GM18858 (cell line): ENCODE results near the gene ENOX1.
"Not testable (repeated sequence)": the region's sequence is repeated elsewhere in the genome, so short reads cannot be mapped to it uniquely, and the experiment has no call there.

Experiments used
- ATAC-seq: cut with Tn5 transposase; IDR thresholded peaks from one replicate; pipeline ENCODE4 v1.9.1; 2021; ENCODE audit not compliant: unreplicated experiment

The ENOX1 gene

GRCh38 chr13:43363156-43363953 is 423.4 kb downstream of the ENOX1 start:
- no peak for ATAC-seq

DNA sequence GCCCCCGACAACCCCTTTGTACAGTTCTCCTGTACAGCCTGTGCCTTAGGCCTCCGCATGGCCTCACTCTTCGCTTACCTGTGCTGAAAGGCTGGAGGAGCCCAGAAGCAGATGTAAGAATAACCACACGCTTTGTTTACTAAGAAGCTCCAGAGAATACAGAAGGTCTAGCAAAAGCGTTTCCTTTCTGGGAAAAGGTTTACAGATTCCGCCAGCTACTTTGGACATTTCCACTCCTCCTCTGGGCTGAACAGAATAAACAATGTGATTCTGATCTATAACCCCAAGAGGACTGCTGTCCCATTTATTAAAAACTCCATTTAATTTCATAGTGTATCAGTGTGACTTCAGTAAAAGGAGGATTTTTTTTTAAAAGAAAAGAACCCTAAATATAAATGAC is 424.2 kb downstream of the ENOX1 start:
- no peak for ATAC-seq

GRCh38 chr13:43360892-43361610 is 425.7 kb downstream of the ENOX1 start:
- no peak for ATAC-seq

DNA sequence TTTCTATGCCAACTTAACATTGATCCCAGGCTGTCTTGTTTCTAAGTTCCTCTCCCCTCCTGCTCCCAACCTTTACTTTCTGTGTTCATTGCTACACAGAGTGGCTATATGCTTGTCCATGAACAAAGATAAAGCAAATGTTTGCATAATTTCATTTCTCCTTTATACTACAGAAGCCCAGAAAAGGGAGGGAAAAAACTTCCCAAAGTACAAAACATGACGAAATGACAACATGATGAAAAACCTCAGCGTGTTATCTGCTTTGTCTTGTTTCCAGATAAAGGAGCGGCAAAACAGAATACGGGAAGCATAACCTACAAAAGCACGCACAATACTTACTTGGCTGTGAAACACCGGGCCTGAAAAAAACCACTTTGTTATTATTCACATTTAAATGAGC is 426.6 kb downstream of the ENOX1 start:
- ATAC-seq: no peak

DNA sequence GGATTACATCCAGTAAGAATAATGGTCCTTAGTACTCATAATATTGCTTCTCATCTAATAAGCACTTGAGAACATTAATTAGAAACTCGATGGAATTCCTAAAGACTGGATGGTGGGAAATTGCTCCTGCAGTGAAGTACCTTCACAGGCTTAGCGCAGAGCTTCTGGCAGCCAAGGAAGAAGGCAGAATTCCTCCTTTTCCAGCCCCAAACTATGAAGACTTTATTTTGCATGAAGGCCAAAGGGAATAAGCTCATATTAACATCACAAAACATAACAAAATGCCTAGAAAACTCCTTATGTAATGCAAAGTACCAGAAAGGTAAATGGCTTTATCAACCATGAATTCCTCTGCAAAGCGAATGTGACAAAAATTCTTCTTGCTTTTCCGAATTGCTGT is 427.2 kb downstream of the ENOX1 start:
- no peak for ATAC-seq

DNA sequence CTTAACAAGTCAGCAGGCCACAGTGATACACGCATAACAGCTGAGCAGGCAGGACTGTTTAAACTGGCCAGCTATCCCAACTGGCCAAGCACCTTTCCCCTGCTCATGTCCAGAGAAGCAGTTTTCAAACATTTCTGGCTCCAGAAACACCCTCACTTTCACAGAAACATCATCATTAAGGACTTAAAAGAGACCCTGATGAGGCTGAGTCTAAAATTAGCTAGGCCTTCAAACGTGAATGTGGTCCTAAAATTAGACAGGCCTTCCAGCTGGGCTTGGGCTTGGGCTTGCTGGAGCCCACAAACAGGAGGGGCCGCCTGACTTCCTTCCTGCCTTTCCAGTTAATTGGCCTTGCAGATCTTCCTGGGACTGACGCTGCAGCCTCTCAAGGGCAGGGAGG is 429.2 kb downstream of the ENOX1 start:
- ATAC-seq: no peak

DNA sequence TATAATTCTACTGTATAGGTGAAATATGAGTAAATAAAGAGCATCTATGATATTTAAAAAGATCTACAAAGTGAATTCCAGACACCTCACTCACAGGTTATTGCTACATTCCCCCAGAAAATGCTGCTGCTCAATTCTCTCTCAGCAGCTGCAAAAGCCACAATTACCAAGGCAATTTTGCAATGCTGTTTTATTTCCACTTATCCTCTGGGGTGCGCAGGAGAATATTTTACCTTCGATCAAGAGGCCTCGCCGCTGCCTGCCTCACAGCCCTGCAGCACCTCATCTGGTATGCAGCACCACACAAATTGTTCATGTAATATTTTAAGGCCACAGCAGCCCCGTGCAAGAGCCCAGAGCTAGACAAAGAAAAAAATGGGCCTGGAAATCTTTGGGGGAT is 430.2 kb downstream of the ENOX1 start:
- no peak for ATAC-seq

DNA sequence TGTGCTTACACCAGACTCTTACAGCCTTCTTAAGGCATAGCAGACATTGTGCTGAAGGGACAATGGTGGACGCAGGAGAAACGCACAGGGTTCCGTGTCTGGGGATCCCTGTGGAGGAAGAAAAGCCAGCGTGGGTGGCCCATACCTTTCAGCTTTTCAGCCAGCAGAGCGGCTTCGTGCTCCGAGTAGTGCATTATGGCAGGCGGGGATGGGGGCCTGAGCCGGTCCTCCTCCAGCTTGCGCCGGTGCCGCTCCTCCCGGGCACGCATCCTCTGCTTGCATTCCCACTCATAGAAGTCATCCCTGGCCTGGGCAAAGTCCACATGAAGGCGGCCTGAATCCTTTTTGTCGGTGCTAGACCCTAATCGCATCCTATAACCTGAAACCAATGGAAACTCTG is 431.0 kb downstream of the ENOX1 start:
- ATAC-seq: no peak

DNA sequence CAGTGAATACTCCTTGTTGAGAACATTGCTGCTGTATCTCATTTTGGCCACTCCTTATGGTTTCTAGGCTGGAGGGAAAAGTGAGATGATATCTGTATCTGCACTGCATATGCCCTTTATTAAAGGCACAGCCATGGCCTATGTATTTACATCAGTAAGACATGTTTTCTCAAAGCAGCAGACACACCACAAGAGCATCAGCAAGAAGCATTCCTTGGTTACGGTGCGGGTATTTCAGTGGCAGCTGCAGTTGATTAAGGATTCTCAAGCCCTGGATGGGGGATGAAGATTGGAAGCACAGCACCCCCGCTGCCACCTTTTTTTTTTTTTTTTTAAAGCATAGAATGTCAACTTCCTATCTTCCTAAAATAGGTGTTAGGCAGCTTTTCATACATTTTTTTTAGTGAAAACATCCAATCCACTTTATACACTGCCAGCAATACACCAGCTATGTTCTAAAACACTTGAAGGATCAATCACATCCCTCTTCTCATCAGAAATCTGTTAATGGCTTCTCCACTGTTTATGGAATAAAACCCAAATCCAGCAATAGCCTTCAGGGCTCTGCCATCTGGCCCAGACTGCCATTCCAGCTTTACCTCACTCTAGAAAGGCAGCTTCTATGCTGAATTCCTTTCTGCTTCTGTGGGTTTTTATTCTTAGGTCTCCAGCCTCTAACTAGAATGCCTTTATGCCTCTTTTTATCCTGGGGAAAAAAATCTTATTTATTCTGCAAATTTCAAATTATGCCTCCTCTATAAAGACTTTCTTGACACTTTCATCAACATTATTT is 432.4 kb downstream of the ENOX1 start:
- ATAC-seq: no peak

GRCh38 chr13:43353631-43354030 is 433.1 kb downstream of the ENOX1 start:
- ATAC-seq: no peak

DNA sequence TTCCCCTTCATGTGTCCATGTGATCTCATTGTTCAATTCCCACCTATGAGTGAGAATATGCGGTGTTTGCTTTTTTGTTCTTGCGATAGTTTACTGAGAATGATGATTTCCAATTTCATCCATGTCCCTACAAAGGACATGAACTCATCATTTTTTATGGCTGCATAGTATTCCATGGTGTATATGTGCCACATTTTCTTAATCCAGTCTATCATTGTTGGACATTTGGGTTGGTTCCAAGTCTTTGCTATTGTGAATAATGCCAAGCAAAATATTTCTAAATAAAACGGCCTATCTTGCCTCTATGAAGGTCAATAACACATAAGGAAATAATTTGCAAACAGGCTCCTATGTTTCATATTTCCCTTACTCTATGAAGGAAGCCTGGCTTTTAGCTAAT is 435.2 kb downstream of the ENOX1 start:
- not testable (repeated sequence) for ATAC-seq

DNA sequence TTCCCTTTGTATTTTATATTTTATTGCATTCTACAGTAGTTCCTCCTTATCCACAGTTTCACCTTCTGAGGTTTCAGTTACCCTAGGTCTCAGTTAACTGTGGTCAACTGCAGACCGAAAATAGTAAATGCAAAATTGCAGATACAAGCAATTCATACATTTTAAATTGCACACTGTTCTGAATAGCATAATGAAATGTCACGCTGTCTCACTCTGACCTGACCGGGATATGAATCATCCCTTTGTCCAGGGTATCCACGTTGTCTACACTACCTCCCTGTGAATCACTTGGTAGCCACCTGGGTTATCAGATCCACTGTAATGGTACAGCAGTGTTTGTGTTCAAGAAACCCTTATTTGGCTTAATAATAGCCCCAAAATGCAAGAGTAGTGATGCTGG is 438.4 kb downstream of the ENOX1 start:
- ATAC-seq: no peak

DNA sequence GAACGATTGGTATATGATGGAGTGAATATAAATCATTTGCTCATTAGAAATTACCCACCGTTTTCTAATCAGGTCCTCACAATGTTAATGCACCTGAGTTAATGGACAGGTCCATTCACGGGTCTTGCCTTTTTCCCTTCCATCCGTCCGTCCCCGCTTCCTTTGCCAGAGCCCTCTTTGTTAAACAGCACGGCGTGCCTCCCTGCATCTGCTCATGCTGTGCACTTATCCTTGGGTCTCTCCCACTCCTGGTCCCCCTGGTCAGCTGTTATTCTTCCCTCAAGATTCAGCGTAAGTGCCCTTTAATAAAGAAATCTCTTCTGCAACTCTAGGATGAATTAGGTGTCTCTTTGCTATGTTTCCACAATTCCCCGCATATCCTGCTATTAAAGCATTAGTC is 438.9 kb downstream of the ENOX1 start:
- ATAC-seq: no peak

DNA sequence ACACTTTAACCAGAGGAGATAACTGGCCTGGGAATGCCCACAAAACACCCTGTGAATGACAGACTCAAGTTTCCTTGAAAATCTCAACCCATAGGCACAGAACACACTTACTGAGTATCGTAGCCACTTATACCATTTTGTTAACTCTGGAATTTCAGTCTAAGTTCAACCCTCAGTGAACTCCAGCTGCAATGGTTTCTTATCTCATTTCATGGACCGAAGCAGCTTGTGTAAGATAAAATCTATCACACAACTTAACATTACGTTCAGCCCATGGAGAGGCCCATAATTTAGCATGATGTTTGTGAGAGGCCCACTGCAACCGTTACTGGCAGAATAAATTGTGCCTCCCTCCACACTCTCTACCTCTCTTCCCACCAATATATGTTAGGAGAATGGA is 440.3 kb downstream of the ENOX1 start:
- no peak for ATAC-seq

- no peak for ATAC-seq
These were observed 443.1 kb downstream of the ENOX1 start for GRCh38 chr13:43343645-43344044.

DNA sequence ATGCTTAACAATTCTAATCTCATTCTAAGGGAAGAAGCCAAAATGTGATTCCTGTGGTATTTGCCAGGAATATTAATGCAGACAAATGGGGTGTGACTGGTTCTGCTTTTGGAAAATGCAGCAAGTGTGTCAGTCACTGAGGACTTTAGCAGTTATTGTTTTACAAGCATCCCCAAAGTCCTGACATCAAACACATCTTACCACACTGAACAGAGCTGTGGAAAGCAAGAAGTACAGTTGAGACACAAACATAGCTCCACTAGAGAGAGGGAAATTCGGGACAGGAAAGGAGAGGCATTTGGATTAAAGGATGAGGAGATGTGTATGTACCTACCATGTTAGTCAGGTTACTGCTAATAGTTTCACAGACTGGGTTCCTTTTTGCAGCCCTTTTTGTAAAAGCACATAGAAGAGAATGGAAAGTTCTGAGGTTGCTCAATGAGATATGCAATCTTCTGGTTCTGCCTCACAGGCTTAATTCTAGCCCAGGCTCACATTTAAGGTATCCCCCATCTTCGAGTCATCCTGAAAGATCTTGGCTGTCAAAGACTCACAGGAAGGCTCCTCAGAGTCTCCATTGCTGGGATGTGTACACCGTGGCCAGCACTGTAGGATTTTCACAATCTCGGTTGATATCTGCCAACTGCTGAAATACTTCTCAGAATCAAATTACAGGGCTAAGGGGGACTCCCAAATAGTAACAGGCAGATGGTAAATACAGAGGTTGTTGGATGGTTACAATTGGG is 446.8 kb downstream of the ENOX1 start:
- ATAC-seq: no peak

DNA sequence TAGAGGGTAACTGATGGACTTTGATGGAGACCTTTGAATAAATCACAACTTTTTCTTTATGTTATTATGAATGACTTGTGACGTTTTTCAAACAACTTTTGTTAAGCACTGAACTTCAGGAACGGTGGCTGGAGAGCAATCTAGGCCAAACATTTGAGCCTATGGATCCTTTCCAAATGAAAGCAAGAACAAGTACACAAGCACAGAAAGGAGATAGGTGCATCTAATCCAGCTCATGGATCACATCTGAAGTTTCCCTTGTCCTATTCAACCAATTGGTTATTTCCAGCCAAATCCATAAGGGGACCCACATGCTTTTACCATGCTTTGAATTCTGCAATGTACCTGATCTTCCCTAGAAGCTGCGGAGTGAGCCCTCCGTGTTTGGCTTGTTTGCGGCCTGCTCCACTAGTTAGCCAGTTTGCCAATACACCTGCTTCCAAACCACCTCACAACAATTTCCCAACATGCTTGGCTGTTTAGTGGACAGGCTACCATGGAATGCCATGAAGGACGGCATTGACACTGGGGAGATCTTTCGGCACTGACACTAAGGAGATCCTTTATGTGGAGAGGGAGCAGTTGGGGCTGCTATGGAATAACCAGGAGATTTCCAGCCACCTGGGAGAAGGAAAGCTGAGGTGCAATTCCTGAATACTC is 447.5 kb downstream of the ENOX1 start:
- ATAC-seq: no peak

- ATAC-seq: no peak
These were observed 451.0 kb downstream of the ENOX1 start for GRCh38 chr13:43335764-43336163.

DNA sequence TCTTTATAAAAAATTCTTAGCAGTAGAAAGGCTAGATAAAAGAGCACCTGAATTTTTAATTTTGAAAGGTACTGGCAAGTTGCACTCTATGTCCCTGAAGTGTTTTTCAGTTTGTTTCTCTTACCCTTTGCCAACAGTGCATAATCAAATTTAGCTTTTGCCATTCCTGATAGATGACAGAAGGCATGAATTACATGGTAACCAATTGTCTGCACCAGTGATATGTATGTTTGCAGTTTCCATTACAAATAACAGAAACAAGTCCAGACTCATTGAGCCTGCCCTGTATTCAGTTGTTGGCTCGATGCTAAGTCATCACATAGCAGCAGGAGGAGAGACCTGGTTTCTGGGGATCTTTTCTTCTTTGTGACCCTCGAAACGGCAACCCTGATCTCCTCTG is 453.6 kb downstream of the ENOX1 start:
- no peak for ATAC-seq

GRCh38 chr13:43331672-43332071 is 455.1 kb downstream of the ENOX1 start:
- no peak for ATAC-seq

DNA sequence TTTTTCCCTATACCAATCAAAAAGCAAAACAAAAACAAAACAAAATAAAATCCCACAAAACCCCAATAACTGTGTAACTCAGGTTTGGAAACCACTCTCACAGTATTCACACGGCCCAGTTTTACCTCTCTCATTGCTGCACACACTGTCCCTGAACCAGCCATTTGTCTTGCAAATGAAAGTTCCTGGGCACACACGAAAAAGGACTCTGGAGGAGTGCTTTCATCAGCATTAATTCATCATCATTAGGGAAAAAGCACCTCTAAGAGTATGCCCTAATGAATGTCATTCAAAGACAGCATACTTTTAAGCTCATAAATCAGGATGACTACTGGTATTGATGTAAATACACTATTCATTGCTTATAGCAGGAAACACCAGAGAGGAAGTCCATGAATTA is 457.1 kb downstream of the ENOX1 start:
- no peak for ATAC-seq
